Measurements from ENCODE around the gene ZBTB20.

ZBTB20 gene

GRCh38 chr3:114741066-114741465, 406.0 kb downstream of the ZBTB20 start:
- Histone ChIP-seq H3K27me3 (ENCODE audit: insufficient read depth, poor library complexity, severe bottlenecking) (no peaks in the 10 kb centered on the region), H3K4me3 (replicated peaks; ENCODE audit: insufficient read depth, low read length) (no peak overlapping the region), H3K27ac (replicated peaks) (no peak overlapping the region)
- no peak for DNase-seq (ENCODE audit: low read depth in 1 of 2, low spot score in 1 of 2)
- TF ChIP-seq CTCF (IDR thresholded peaks at IDR 0.05; ENCODE audit: insufficient read depth, low read length): no peak
- TF ChIP-seq REST (IDR thresholded peaks at IDR 0.05; ENCODE audit: insufficient replicate concordance, low read depth): no peak
- TF ChIP-seq SPI1 (IDR thresholded peaks at IDR 0.05; ENCODE audit: borderline replicate concordance, low read depth): no peak
- TF ChIP-seq GABPA (IDR thresholded peaks at IDR 0.05; ENCODE audit: low read depth): no peak
- TF ChIP-seq POLR2AphosphoS5 (IDR thresholded peaks at IDR 0.05; ENCODE audit: low read depth): no peak

- Histone ChIP-seq H3K27ac (replicated peaks) (no peak overlapping the region), H3K4me3 (replicated peaks; ENCODE audit: insufficient read depth, low read length) (no peak overlapping the region), H3K27me3 (ENCODE audit: insufficient read depth, poor library complexity, severe bottlenecking) (no peaks in the 10 kb centered on the region)
- no peak for TF ChIP-seq CTCF (IDR thresholded peaks at IDR 0.05; ENCODE audit: insufficient read depth, low read length)
- no peak for DNase-seq (ENCODE audit: low read depth in 1 of 2, low spot score in 1 of 2)
Measured at GRCh38 chr3:114739627-114740026, 407.5 kb downstream of the ZBTB20 start.

GRCh38 chr3:114732353-114732752, 414.7 kb downstream of the ZBTB20 start:
- H3K27me3 ChIP-seq (ENCODE audit: insufficient read depth, poor library complexity, severe bottlenecking): no peaks in the 10 kb centered on the region
- DNase-seq (ENCODE audit: low read depth in 1 of 2, low spot score in 1 of 2): no peak
- no peak for TF ChIP-seq SPI1 (IDR thresholded peaks at IDR 0.05; ENCODE audit: borderline replicate concordance, low read depth)
- no peak for TF ChIP-seq CTCF (IDR thresholded peaks at IDR 0.05; ENCODE audit: insufficient read depth, low read length)
- TF ChIP-seq GABPA (IDR thresholded peaks at IDR 0.05; ENCODE audit: low read depth): no peak
- no peak for TF ChIP-seq POLR2AphosphoS5 (IDR thresholded peaks at IDR 0.05; ENCODE audit: low read depth)
- no peak for TF ChIP-seq REST (IDR thresholded peaks at IDR 0.05; ENCODE audit: insufficient replicate concordance, low read depth)
- no peak overlapping the region for H3K4me3 ChIP-seq (replicated peaks; ENCODE audit: insufficient read depth, low read length)
- no peak overlapping the region for H3K27ac ChIP-seq (replicated peaks)

GRCh38 chr3:114730397-114730796, 416.7 kb downstream of the ZBTB20 start:
- H3K27ac ChIP-seq (replicated peaks): no peak overlapping the region
- TF ChIP-seq CTCF (IDR thresholded peaks at IDR 0.05; ENCODE audit: insufficient read depth, low read length): no peak
- TF ChIP-seq POLR2AphosphoS5 (IDR thresholded peaks at IDR 0.05; ENCODE audit: low read depth): no peak
- no peak for TF ChIP-seq GABPA (IDR thresholded peaks at IDR 0.05; ENCODE audit: low read depth)
- TF ChIP-seq SPI1 (IDR thresholded peaks at IDR 0.05; ENCODE audit: borderline replicate concordance, low read depth): no peak
- no peak for TF ChIP-seq REST (IDR thresholded peaks at IDR 0.05; ENCODE audit: insufficient replicate concordance, low read depth)
- DNase-seq (ENCODE audit: low read depth in 1 of 2, low spot score in 1 of 2): no peak
- H3K27me3 ChIP-seq (ENCODE audit: insufficient read depth, poor library complexity, severe bottlenecking): no peaks in the 10 kb centered on the region
- H3K4me3 ChIP-seq (replicated peaks; ENCODE audit: insufficient read depth, low read length): no peak overlapping the region
